GM12801 (cell line): Measurements from ENCODE around the gene NCL.

Experiments used
- CTCF ChIP-seq: IDR thresholded peaks from one replicate; pipeline ENCODE4 v1.5.1; 2011; ENCODE audit warnings: control low read depth; ENCODE audit not compliant: insufficient read length; ENCODE audit errors: extremely low read depth

NCL gene

GRCh38 chr2:231490801-231491200, 26.5 kb upstream of the NCL start:
- TF ChIP-seq CTCF: no peak

DNA sequence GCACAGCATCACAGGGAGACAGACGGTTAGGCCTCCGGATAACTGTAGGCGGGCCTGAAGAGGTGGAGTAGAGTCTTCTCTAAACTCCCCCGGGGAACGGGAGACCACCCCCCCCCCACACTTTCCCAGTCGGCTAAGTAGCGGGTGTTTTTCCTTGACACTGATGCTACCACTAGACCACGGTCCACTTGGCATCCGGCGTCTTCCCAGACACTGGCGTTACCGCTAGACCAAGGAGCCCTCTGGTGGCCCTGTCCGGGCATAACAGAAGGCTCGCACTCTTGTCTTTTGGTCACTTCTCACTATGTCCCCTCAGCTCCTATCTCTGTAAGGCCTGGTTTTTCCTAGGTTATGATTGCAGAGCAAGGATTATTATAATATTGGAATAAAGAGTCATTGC, 25.7 kb upstream of the NCL start:
- no peak for TF ChIP-seq CTCF

GRCh38 chr2:231488331-231488730, 24.0 kb upstream of the NCL start:
- TF ChIP-seq CTCF: no peak

- TF ChIP-seq CTCF: no peak
These were observed 22.7 kb upstream of the NCL start for GRCh38 chr2:231486851-231487596.

GRCh38 chr2:231483398-231484329, 19.4 kb upstream of the NCL start:
- no peak for TF ChIP-seq CTCF

DNA sequence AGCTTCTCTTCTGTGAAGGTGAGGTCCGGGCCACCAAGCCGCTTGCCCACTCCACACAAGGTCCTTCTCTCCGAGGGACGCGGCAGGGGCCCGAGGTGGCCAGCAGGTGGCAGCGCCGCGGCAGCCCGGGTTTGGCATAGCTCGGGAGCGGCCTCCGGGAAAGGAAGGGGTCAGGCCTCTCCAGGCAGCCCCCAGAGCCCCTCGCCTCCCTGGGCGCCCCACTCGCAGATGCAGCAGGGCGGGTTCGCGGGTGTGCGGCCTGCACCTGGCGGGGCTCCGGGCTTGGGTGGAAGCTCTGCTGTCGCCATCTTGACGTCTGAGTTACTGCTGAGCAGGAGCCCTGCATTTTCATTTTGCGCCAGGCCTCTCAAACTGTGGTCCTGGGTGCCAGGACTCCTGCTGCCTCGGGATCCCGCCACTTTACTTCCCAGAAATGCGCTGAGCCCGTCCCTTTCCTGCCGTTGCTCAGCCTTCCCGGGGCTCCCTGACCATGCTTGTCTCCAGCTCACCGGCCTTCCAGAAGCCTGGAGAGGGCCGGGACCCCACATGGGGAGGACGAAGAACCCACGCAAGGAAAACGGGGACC, 18.6 kb upstream of the NCL start:
- no peak for TF ChIP-seq CTCF

DNA sequence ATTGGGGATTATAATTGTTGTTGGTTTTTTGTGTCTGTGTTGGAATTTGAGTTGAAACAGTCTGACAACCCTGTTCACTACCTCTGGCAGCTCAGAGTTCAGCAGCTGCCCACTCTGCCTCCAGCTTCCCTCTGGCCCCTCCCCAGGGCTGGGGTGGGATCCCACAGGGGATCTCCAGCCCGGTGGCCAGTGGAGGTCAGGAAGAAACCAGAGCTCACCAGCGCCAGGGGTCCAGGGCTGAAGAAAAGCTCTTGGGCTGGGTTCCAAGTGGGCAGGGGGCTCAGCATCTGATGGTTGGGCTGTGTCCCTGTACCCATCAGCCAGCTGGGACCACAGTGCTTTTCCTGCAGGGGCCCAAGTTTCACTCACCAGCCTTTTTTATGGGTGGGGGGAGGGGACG, 16.5 kb upstream of the NCL start:
- no peak for TF ChIP-seq CTCF
